GM23338 (cell line): ENCODE measurements around the gene BHLHE23. TPM values are rescaled to one million over a fixed set of nuclear protein-coding genes. Genes with fewer than 3 reads are reported as not detected.

Source experiments
- ATAC-seq: fragments of 200-7000 bp; cut with Tn5 transposase; 3 replicates; pipeline ENCODE4 v1.9.1; 2020
- DNase-seq: peaks from one replicate; pipeline ENCODE4 v3.0.0-alpha.2; 2015; ENCODE audit warnings: low spot score
- H2AFZ ChIP-seq: fragments of 200-600 bp; sonication (generic); 2 replicates; pipeline ENCODE4 v1.8.0; 2016; ENCODE audit warnings: antibody characterized with exemption, mild to moderate bottlenecking, moderate library complexity
- H3F3A ChIP-seq: fragments of 200-600 bp; sonication (generic); replicated peaks from 2 replicates; pipeline ENCODE4 v1.8.0; 2017; ENCODE audit warnings: antibody characterized with exemption, mixed run types, low read depth
- H3K27ac ChIP-seq: fragments of 200-600 bp; sonication (generic); 2 replicates; pipeline ENCODE4 v1.6.1; 2016; ENCODE audit warnings: low read depth
- H3K27me3 ChIP-seq: fragments of 200-600 bp; sonication (generic); 2 replicates; pipeline ENCODE4 v1.8.0; 2016; ENCODE audit warnings: mild to moderate bottlenecking, mixed run types, moderate library complexity; ENCODE audit not compliant: insufficient read depth
- H3K36me3 ChIP-seq: fragments of 200-600 bp; sonication (generic); 2 replicates; pipeline ENCODE4 v1.8.0; 2016; ENCODE audit warnings: mild to moderate bottlenecking; ENCODE audit not compliant: insufficient read depth
- H3K4me1 ChIP-seq: fragments of 200-600 bp; sonication (generic); 2 replicates; pipeline ENCODE4 v1.8.0; 2016; ENCODE audit warnings: mild to moderate bottlenecking, moderate library complexity; ENCODE audit not compliant: insufficient read depth
- H3K4me2 ChIP-seq: fragments of 200-600 bp; sonication (generic); 2 replicates; pipeline ENCODE4 v1.7.1; 2017; ENCODE audit warnings: mixed run types
- H3K4me3 ChIP-seq: fragments of 200-600 bp; sonication (generic); 2 replicates; pipeline ENCODE4 v1.6.1; 2016; ENCODE audit warnings: mixed run types
- H3K79me2 ChIP-seq: fragments of 200-600 bp; sonication (generic); replicated peaks from 2 replicates; pipeline ENCODE4 v1.8.0; 2017; ENCODE audit warnings: mild to moderate bottlenecking; ENCODE audit not compliant: insufficient read depth
- H3K9me2 ChIP-seq: fragments of 200-600 bp; sonication (generic); 2 replicates; pipeline ENCODE4 v1.8.0; 2017; ENCODE audit not compliant: insufficient read depth
- H4K20me1 ChIP-seq: fragments of 200-600 bp; sonication (generic); replicated peaks from 2 replicates; pipeline ENCODE4 v1.8.0; 2017; ENCODE audit warnings: mild to moderate bottlenecking; ENCODE audit not compliant: insufficient read depth
- H3K27ac Mint-ChIP-seq: 2 replicates; pipeline ENCODE4 v1.8.0; 2020; ENCODE audit warnings: inconsistent platforms, mild to moderate bottlenecking, moderate library complexity, mixed read lengths
- H3K27me3 Mint-ChIP-seq: 3 replicates; pipeline ENCODE4 v1.8.0; 2022; ENCODE audit warnings: low read depth, mild to moderate bottlenecking, moderate library complexity, mixed read lengths, inconsistent platforms; ENCODE audit not compliant: insufficient read depth, poor library complexity
- H3K36me3 Mint-ChIP-seq: 3 replicates; pipeline ENCODE4 v1.8.0; 2021; ENCODE audit warnings: low read depth, mild to moderate bottlenecking, inconsistent platforms, moderate library complexity, mixed read lengths
- H3K4me1 Mint-ChIP-seq: 3 replicates; pipeline ENCODE4 v1.8.0; 2020; ENCODE audit warnings: mild to moderate bottlenecking, inconsistent platforms, mixed read lengths
- H3K4me3 Mint-ChIP-seq: 3 replicates; pipeline ENCODE4 v1.8.0; 2021; ENCODE audit warnings: moderate library complexity, mild to moderate bottlenecking, inconsistent platforms, mixed read lengths
- H3K9me3 Mint-ChIP-seq: 3 replicates; pipeline ENCODE4 v1.8.0; 2020; ENCODE audit warnings: moderate library complexity, mild to moderate bottlenecking, inconsistent platforms, mixed read lengths
- NANOG ChIP-seq: IDR thresholded peaks from 2 replicates; pipeline ENCODE4 v1.6.1; 2016; ENCODE audit warnings: antibody characterized with exemption, borderline replicate concordance
- POLR2AphosphoS5 ChIP-seq: IDR thresholded peaks from 2 replicates; pipeline ENCODE4 v1.6.1; 2016; ENCODE audit warnings: antibody characterized with exemption, low read depth
- polyA plus RNA-seq: library from polyadenylated mRNA; unstranded; fragments of >200 nt; fragmentation: Nextera tagmentation; extraction: Ambion mirVana; gene quantifications from 2 replicates; pipeline ENCODE4 v1.2.1, GENCODE V29; 2016
- total RNA-seq: library from RNA; depleted of rRNA; stranded (reverse); fragments of >200 nt; shearing (Covaris generic); gene quantifications from 2 replicates; pipeline ENCODE4 v1.2.3, GENCODE V29; 2014
- TF ChIP-seq, protein P1 (sequence below): IDR thresholded peaks from 2 replicates; pipeline ENCODE4 v1.6.1; 2016; ENCODE audit warnings: antibody characterized with exemption
- TF ChIP-seq, protein P2 (sequence below): IDR thresholded peaks from one replicate; pipeline ENCODE4 v1.6.1; 2018; ENCODE audit warnings: antibody characterized with exemption; ENCODE audit not compliant: unreplicated experiment

The BHLHE23 gene
- total and polyA plus RNA-seq, 2 experiments from 2014 or later, result 0.52 to 5.0 TPM

DNA sequence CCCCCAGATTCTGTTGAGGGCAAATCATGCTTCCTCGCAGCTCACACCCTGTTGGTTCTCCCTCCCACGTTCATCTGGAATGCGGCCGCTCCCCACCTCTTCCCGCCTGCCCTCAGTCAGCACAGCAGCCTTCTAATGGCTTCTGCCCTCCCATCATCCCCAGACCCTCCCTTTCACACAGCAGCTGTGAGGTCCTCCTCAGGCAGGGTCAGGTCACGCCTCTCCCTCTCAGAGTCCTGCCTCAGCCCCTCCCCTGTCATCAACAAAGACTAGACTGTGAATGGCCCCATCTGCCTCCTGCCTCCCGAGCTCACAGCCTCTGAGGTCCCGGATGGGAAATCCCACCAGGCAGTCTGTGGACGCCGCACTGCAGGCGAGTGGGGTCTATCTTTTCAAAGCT, 7.9 kb upstream of the BHLHE23 start:
- DNase-seq (peak; percentile 95), ATAC-seq (peak; percentile 94)
- Histone ChIP-seq H3K79me2 (no peaks in the 10 kb centered on the region), H3K9me2 (no peaks in the 10 kb centered on the region), H4K20me1 (no peaks in the 10 kb centered on the region), H3K4me3 (peak overlapping the region; percentile 50; the same call in 1 of the 2 replicates), H2AFZ (no peak overlapping the region), H3K27me3 (peaks cover 21% of the 10 kb centered on the region), H3K36me3 (peaks cover 7% of the 10 kb centered on the region; the same call in 1 of the 2 replicates), H3K27ac (no peak overlapping the region), H3K4me2 (peak overlapping the region; percentile 77), H3K4me1 (peaks cover 21% of the 10 kb centered on the region), H3F3A (peaks cover 19% of the 10 kb centered on the region)
- H3K36me3 Mint-ChIP-seq, result peaks cover 25% of the 10 kb centered on the region
- H3K27me3 Mint-ChIP-seq, result peaks cover 37% of the 10 kb centered on the region
- H3K4me3 Mint-ChIP-seq, result peak overlapping the region; percentile 45; the same call in 2 of the 3 replicates
- H3K9me3 Mint-ChIP-seq, result peaks cover 29% of the 10 kb centered on the region
- peak; percentile 52 for TF ChIP-seq POLR2AphosphoS5
- no peak for TF ChIP-seq NANOG
- TF ChIP-seq, protein P1, sequence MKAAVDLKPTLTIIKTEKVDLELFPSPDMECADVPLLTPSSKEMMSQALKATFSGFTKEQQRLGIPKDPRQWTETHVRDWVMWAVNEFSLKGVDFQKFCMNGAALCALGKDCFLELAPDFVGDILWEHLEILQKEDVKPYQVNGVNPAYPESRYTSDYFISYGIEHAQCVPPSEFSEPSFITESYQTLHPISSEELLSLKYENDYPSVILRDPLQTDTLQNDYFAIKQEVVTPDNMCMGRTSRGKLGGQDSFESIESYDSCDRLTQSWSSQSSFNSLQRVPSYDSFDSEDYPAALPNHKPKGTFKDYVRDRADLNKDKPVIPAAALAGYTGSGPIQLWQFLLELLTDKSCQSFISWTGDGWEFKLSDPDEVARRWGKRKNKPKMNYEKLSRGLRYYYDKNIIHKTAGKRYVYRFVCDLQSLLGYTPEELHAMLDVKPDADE, result 0 out of 2 replicates have a peak, but pooled peaks have one; percentile 1
- peaks cover 31% of the 10 kb centered on the region for H3K4me1 Mint-ChIP-seq
- H3K27ac Mint-ChIP-seq, result no peak overlapping the region

DNA sequence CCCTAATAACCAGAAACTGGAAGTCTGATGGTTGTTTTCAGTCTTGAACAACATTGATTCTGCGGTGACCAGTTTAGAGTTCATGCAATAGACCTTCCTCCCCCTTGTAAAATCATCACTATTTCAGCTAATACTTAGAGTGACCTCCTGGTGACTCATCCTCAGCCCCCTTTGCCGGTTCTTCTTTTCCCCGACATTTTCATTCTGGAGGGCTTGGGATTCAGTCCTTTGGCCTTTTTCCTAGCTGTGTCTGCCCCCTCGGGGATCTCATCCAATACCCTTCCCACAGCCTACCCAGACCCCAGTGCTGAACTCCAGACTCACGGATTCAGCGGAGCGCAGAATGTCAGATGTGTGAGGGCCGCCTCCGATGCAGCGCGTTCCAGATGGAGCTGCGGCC, 7.5 kb upstream of the BHLHE23 start:
- ATAC-seq, result peak; percentile 32
- DNase-seq, result no peak
- H3K9me3 Mint-ChIP-seq, result peaks cover 27% of the 10 kb centered on the region
- Histone ChIP-seq H4K20me1 (no peaks in the 10 kb centered on the region), H3K4me2 (peak overlapping the region; percentile 77), H3K27ac (no peak overlapping the region), H3K27me3 (peaks cover 25% of the 10 kb centered on the region), H2AFZ (0 out of 2 replicates have a peak overlapping the region, but pooled peaks have one; percentile 66), H3K36me3 (peaks cover 7% of the 10 kb centered on the region; the same call in 1 of the 2 replicates), H3K9me2 (no peaks in the 10 kb centered on the region), H3K4me1 (peaks cover 24% of the 10 kb centered on the region), H3K4me3 (peak overlapping the region; percentile 50), H3K79me2 (no peaks in the 10 kb centered on the region), H3F3A (peaks cover 19% of the 10 kb centered on the region)
- peaks cover 35% of the 10 kb centered on the region for H3K27me3 Mint-ChIP-seq
- peak overlapping the region; percentile 45 for H3K4me3 Mint-ChIP-seq
- H3K27ac Mint-ChIP-seq, result no peak overlapping the region
- TF ChIP-seq, protein P1, result peak; percentile 8; the same call in 1 of the 2 replicates
- TF ChIP-seq, protein P2, sequence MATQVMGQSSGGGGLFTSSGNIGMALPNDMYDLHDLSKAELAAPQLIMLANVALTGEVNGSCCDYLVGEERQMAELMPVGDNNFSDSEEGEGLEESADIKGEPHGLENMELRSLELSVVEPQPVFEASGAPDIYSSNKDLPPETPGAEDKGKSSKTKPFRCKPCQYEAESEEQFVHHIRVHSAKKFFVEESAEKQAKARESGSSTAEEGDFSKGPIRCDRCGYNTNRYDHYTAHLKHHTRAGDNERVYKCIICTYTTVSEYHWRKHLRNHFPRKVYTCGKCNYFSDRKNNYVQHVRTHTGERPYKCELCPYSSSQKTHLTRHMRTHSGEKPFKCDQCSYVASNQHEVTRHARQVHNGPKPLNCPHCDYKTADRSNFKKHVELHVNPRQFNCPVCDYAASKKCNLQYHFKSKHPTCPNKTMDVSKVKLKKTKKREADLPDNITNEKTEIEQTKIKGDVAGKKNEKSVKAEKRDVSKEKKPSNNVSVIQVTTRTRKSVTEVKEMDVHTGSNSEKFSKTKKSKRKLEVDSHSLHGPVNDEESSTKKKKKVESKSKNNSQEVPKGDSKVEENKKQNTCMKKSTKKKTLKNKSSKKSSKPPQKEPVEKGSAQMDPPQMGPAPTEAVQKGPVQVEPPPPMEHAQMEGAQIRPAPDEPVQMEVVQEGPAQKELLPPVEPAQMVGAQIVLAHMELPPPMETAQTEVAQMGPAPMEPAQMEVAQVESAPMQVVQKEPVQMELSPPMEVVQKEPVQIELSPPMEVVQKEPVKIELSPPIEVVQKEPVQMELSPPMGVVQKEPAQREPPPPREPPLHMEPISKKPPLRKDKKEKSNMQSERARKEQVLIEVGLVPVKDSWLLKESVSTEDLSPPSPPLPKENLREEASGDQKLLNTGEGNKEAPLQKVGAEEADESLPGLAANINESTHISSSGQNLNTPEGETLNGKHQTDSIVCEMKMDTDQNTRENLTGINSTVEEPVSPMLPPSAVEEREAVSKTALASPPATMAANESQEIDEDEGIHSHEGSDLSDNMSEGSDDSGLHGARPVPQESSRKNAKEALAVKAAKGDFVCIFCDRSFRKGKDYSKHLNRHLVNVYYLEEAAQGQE, result no peak
- H3K36me3 Mint-ChIP-seq, result peaks cover 20% of the 10 kb centered on the region
- H3K4me1 Mint-ChIP-seq, result peaks cover 31% of the 10 kb centered on the region
